Measurements from ENCODE around the gene ZC3H18. TPM values are rescaled to one million over a fixed set of nuclear protein-coding genes. Genes with fewer than 3 reads are reported as not detected.

ZC3H18 gene
- total RNA-seq, 1 experiment from 2014 or later = 61.8 TPM

GRCh38 chr16:88642881-88643643 lies 72.9 kb downstream of the ZC3H18 start:
- TF ChIP-seq GRHL2 (CRISPR knock-in tag; IDR thresholded peaks at IDR 0.05; ENCODE audit: insufficient replicate concordance, severe bottlenecking) = no peak
- peak; percentile 89 for TF ChIP-seq ZNF263 (CRISPR knock-in tag; IDR thresholded peaks at IDR 0.05; ENCODE audit: low read depth)
- TF ChIP-seq, protein P1, sequence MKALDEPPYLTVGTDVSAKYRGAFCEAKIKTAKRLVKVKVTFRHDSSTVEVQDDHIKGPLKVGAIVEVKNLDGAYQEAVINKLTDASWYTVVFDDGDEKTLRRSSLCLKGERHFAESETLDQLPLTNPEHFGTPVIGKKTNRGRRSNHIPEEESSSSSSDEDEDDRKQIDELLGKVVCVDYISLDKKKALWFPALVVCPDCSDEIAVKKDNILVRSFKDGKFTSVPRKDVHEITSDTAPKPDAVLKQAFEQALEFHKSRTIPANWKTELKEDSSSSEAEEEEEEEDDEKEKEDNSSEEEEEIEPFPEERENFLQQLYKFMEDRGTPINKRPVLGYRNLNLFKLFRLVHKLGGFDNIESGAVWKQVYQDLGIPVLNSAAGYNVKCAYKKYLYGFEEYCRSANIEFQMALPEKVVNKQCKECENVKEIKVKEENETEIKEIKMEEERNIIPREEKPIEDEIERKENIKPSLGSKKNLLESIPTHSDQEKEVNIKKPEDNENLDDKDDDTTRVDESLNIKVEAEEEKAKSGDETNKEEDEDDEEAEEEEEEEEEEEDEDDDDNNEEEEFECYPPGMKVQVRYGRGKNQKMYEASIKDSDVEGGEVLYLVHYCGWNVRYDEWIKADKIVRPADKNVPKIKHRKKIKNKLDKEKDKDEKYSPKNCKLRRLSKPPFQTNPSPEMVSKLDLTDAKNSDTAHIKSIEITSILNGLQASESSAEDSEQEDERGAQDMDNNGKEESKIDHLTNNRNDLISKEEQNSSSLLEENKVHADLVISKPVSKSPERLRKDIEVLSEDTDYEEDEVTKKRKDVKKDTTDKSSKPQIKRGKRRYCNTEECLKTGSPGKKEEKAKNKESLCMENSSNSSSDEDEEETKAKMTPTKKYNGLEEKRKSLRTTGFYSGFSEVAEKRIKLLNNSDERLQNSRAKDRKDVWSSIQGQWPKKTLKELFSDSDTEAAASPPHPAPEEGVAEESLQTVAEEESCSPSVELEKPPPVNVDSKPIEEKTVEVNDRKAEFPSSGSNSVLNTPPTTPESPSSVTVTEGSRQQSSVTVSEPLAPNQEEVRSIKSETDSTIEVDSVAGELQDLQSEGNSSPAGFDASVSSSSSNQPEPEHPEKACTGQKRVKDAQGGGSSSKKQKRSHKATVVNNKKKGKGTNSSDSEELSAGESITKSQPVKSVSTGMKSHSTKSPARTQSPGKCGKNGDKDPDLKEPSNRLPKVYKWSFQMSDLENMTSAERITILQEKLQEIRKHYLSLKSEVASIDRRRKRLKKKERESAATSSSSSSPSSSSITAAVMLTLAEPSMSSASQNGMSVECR (CRISPR knock-in tag; IDR thresholded peaks at IDR 0.05; ENCODE audit: borderline replicate concordance) = no peak
- TF ChIP-seq ESRRA (CRISPR knock-in tag; IDR thresholded peaks at IDR 0.05; ENCODE audit: borderline replicate concordance) = no peak
- TF ChIP-seq PRRX2 (CRISPR knock-in tag; IDR thresholded peaks at IDR 0.05) = no peak
- TF ChIP-seq, protein P2, sequence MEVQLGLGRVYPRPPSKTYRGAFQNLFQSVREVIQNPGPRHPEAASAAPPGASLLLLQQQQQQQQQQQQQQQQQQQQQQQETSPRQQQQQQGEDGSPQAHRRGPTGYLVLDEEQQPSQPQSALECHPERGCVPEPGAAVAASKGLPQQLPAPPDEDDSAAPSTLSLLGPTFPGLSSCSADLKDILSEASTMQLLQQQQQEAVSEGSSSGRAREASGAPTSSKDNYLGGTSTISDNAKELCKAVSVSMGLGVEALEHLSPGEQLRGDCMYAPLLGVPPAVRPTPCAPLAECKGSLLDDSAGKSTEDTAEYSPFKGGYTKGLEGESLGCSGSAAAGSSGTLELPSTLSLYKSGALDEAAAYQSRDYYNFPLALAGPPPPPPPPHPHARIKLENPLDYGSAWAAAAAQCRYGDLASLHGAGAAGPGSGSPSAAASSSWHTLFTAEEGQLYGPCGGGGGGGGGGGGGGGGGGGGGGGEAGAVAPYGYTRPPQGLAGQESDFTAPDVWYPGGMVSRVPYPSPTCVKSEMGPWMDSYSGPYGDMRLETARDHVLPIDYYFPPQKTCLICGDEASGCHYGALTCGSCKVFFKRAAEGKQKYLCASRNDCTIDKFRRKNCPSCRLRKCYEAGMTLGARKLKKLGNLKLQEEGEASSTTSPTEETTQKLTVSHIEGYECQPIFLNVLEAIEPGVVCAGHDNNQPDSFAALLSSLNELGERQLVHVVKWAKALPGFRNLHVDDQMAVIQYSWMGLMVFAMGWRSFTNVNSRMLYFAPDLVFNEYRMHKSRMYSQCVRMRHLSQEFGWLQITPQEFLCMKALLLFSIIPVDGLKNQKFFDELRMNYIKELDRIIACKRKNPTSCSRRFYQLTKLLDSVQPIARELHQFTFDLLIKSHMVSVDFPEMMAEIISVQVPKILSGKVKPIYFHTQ (CRISPR knock-in tag; IDR thresholded peaks at IDR 0.05) = no peak
- no peak for TF ChIP-seq HMGA2 (CRISPR knock-in tag; IDR thresholded peaks at IDR 0.05)
- no peaks in the 10 kb centered on the region for H3K36me3 Mint-ChIP-seq
- CTCF ChIA-PET = interaction anchor here (1.3 to 1.4 kb wide), 3 partner anchors 10 to 42 kb away, joined by 3 to 7 read pairs (median 5); no protein-coding TSS in a partner anchor
- no peak for ATAC-seq
- H3K27ac Mint-ChIP-seq = no peak overlapping the region
- peaks cover 13% of the 10 kb centered on the region for H3K27me3 Mint-ChIP-seq (ENCODE audit: low read depth)
- peak; percentile 16 for DNase-seq (ENCODE audit: low spot score)
- POLR2A ChIA-PET = no interaction called here
- no peak overlapping the region for H3K4me3 Mint-ChIP-seq
- H3K4me1 Mint-ChIP-seq = peaks cover 18% of the 10 kb centered on the region
- no peaks in the 10 kb centered on the region for H3K9me3 Mint-ChIP-seq

- POLR2A ChIA-PET = no interaction called here
- Mint-ChIP-seq H3K36me3 (no peaks in the 10 kb centered on the region), H3K27ac (no peak overlapping the region), H3K4me1 (peaks cover 13% of the 10 kb centered on the region), H3K9me3 (no peaks in the 10 kb centered on the region), H3K27me3 (ENCODE audit: low read depth) (peaks cover 13% of the 10 kb centered on the region), H3K4me3 (no peak overlapping the region)
- TF ChIP-seq OVOL2 (CRISPR knock-in tag; IDR thresholded peaks at IDR 0.05; ENCODE audit: borderline replicate concordance) (no peak), ZNF425 (CRISPR knock-in tag; conservative IDR thresholded peaks at IDR 0.05) (no peak), CDX4 (CRISPR knock-in tag; IDR thresholded peaks at IDR 0.05; ENCODE audit: borderline replicate concordance) (no peak), FOXK1 (CRISPR knock-in tag; IDR thresholded peaks at IDR 0.05) (no peak), RELA (CRISPR knock-in tag; IDR thresholded peaks at IDR 0.05; ENCODE audit: borderline replicate concordance) (no peak), ETV6 (CRISPR knock-in tag; IDR thresholded peaks at IDR 0.05) (no peak), TCF7 (CRISPR knock-in tag; IDR thresholded peaks at IDR 0.05; ENCODE audit: low read depth) (no peak)
- ATAC-seq (no peak), DNase-seq (ENCODE audit: low spot score) (no peak)
- CTCF ChIA-PET = interaction anchor here (1.3 kb wide), 1 partner anchor 10 kb away, joined by 5 read pairs; no protein-coding TSS in a partner anchor
Measured at GRCh38 chr16:88643644-88643932, 73.4 kb downstream of the ZC3H18 start.

Data from WTC11 (cell line).